NB4 (cell line): ENCODE results near the gene DNAI7.

ENCODE experiments used
- DNase-seq: peaks from one replicate; pipeline ENCODE4 v3.0.0; 2010; ENCODE audit warnings: low read depth
- H3K4me3 ChIP-seq: one replicate; pipeline ENCODE4 v1.5.1; 2011; ENCODE audit warnings: mild to moderate bottlenecking, low read depth, low read length, moderate library complexity
- MAX ChIP-seq: IDR thresholded peaks from 2 replicates; pipeline ENCODE4 v1.6.1; 2011; ENCODE audit warnings: low read depth, low read length
- MYC ChIP-seq: IDR thresholded peaks from 2 replicates; pipeline ENCODE4 v1.6.1; 2011; ENCODE audit warnings: low read depth, low read length
- POLR2A ChIP-seq: IDR thresholded peaks from 2 replicates; pipeline ENCODE4 v1.6.1; 2011; ENCODE audit warnings: mild to moderate bottlenecking; ENCODE audit not compliant: insufficient read length; ENCODE audit errors: extremely low read depth
- TF ChIP-seq, protein P1 (sequence below): IDR thresholded peaks from one replicate; pipeline ENCODE4 v1.5.1; 2012; ENCODE audit warnings: low read depth, low read length

Gene DNAI7

DNA sequence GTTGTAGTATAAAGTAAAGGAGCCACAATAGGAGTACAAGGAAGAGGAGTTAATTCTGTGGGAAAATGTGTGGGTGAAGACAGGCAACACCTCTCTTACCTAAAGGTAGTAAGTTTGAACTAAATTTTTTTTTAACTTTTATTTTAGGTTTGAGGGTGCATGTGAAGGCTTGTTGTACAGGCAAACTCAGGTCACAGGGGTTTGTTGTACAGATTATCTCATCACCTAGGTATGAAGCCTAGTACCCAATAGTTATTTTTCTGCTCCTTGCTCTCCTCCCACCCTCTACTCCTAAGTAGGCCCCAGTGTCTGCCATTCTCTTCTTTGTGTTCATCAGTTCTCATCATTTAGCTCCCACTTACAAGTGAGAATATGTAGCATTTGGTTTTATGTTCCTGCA is 70.5 kb downstream of the DNAI7 start:
- no peak for TF ChIP-seq MYC
- TF ChIP-seq, protein P1, sequence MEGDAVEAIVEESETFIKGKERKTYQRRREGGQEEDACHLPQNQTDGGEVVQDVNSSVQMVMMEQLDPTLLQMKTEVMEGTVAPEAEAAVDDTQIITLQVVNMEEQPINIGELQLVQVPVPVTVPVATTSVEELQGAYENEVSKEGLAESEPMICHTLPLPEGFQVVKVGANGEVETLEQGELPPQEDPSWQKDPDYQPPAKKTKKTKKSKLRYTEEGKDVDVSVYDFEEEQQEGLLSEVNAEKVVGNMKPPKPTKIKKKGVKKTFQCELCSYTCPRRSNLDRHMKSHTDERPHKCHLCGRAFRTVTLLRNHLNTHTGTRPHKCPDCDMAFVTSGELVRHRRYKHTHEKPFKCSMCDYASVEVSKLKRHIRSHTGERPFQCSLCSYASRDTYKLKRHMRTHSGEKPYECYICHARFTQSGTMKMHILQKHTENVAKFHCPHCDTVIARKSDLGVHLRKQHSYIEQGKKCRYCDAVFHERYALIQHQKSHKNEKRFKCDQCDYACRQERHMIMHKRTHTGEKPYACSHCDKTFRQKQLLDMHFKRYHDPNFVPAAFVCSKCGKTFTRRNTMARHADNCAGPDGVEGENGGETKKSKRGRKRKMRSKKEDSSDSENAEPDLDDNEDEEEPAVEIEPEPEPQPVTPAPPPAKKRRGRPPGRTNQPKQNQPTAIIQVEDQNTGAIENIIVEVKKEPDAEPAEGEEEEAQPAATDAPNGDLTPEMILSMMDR, result no peak
- no peak for TF ChIP-seq POLR2A
- no peak for TF ChIP-seq MAX
- DNase-seq, result no peak
- no peak overlapping the region for H3K4me3 ChIP-seq

- DNase-seq, result no peak
- no peak overlapping the region for H3K4me3 ChIP-seq
- TF ChIP-seq POLR2A (no peak), MAX (no peak)
- TF ChIP-seq, protein P1, result no peak
These were observed 71.8 kb downstream of the DNAI7 start for GRCh38 chr12:25123126-25123525.

GRCh38 chr12:25121916-25122315 is 73.0 kb downstream of the DNAI7 start:
- no peak for DNase-seq
- H3K4me3 ChIP-seq, result no peak overlapping the region
- TF ChIP-seq, protein P1, result no peak
- no peak for TF ChIP-seq POLR2A
- TF ChIP-seq MAX, result no peak
- no peak for TF ChIP-seq MYC

- H3K4me3 ChIP-seq, result no peak overlapping the region
- TF ChIP-seq POLR2A (no peak), MAX (no peak), MYC (no peak)
- TF ChIP-seq, protein P1, result no peak
- no peak for DNase-seq
These were observed 73.8 kb downstream of the DNAI7 start for GRCh38 chr12:25121110-25121509.

DNA sequence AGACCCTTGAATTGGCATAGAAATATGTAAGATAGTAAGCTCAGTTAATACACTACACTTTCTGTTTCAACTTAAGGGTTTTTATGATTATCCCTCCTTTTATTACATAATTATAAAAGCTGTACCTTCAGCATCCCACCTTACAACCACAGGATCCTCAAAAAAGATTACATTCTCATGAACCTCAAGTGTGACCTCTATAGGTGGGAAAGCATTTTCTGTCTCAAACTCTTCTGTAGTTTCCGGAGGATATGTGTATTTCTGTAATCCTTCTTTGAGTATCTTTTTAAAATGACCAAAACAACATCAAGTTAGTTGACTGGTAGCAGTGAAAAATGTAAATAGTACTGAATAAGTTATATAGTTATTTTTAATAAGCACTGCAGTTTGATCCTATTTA is 75.9 kb downstream of the DNAI7 start:
- TF ChIP-seq MYC (no peak), POLR2A (no peak), MAX (no peak)
- TF ChIP-seq, protein P1, result no peak
- no peak for DNase-seq
- no peak overlapping the region for H3K4me3 ChIP-seq

DNA sequence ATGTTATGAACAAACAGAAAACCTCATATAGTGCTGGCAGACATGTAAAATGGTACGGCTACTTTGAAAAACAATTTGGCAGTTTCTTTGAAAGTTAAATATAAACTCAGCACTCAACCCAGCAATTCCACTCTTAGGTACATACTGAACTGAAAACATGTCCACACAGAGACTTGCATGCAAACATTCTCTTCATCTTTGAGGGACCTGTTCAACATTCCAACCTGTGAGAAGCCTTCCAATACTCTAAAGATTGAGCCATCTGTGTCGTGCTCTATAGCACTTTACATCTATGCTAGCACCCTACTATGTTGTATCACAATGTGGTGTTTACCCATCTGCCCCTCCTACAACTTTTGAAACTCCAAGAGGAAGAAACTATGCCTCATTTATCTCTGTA is 79.3 kb downstream of the DNAI7 start:
- TF ChIP-seq POLR2A (no peak), MAX (no peak), MYC (no peak)
- TF ChIP-seq, protein P1, result no peak
- DNase-seq, result no peak
- no peak overlapping the region for H3K4me3 ChIP-seq
